ENCODE data around the gene ZNF808.
"Not testable (repeated sequence)": the region's sequence is repeated elsewhere in the genome, so short reads cannot be mapped to it uniquely, and the experiment has no call there.

ZNF808 gene

DNA sequence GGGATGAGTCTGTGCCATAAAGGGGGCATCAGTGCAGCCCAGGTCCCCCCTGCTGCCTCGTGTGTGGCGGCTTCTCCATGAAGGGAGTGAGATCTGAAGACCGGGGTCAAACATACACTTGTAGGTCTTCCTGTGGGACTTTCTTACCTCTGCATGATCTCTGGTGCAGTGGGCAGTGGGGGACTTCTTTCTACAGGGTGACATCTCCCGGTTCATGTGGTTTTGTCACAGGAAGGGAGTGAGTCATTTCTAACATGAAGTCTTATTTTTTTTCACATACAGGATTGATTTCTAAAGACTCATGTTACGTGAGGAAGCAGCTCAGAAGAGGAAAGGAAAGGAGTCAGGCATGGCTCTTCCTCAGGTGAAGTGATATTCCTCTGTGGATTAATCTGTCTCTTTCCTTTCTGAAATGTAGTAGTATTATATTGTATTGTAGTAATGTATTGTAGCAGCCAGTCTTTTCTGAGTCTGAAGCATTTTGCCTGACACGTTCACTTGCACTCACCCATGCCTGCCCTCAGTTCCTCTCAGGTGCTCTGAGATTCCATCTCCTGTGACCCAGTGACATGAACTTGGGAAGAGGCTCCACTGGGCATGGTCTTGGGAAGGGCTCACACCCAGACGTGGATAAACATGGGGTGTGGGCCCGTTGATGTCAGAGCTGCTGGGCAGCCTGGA lies 15.7 kb downstream of the ZNF808 start:
- no peaks in the 10 kb centered on the region for H3K4me1 ChIP-seq
- H3K9me3 ChIP-seq = no peaks in the 10 kb centered on the region
- in situ Hi-C loops (cut with MboI; ENCODE audit: low sequenced_read_pairs) = no loop called here
- no peak overlapping the region for H3K4me3 ChIP-seq
- H3K27me3 ChIP-seq (ENCODE audit: low read depth) = no peaks in the 10 kb centered on the region
- peaks cover 3% of the 10 kb centered on the region for H3K36me3 ChIP-seq (replicated peaks)
- no peak for DNase-seq (ENCODE audit: low spot score in 2 of 2)

DNA sequence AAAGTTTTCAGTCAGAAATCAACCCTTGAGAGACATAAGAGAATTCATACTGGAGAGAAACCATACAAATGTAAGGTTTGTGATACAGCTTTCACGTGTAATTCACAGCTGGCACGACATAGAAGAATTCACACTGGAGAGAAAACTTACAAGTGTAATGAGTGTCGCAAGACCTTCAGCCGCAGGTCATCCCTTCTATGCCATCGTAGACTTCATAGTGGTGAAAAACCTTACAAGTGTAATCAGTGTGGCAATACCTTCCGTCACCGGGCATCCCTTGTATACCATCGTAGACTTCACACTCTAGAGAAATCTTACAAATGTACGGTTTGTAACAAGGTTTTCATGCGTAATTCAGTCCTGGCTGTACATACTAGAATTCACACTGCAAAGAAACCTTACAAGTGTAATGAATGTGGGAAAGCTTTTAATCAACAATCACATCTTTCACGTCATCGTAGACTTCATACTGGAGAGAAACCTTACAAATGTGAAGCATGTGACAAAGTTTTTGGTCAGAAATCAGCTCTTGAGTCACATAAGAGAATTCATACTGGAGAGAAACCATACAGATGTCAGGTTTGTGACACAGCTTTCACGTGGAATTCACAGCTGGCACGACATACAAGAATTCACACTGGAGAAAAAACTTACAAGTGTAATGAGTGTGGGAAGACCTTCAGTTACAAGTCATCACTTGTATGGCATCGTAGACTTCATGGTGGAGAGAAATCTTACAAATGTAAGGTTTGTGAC lies 26.9 kb downstream of the ZNF808 start:
- Histone ChIP-seq H3K36me3 (replicated peaks) (peaks cover 33% of the 10 kb centered on the region), H3K4me3 (no peak overlapping the region), H3K4me1 (no peaks in the 10 kb centered on the region), H3K27me3 (ENCODE audit: low read depth) (no peaks in the 10 kb centered on the region), H3K9me3 (peaks cover 9% of the 10 kb centered on the region; the same call in 1 of the 2 replicates)
- no peak for DNase-seq (ENCODE audit: low spot score in 2 of 2)
- in situ Hi-C loops (cut with MboI; ENCODE audit: low sequenced_read_pairs) = no loop called here

DNA sequence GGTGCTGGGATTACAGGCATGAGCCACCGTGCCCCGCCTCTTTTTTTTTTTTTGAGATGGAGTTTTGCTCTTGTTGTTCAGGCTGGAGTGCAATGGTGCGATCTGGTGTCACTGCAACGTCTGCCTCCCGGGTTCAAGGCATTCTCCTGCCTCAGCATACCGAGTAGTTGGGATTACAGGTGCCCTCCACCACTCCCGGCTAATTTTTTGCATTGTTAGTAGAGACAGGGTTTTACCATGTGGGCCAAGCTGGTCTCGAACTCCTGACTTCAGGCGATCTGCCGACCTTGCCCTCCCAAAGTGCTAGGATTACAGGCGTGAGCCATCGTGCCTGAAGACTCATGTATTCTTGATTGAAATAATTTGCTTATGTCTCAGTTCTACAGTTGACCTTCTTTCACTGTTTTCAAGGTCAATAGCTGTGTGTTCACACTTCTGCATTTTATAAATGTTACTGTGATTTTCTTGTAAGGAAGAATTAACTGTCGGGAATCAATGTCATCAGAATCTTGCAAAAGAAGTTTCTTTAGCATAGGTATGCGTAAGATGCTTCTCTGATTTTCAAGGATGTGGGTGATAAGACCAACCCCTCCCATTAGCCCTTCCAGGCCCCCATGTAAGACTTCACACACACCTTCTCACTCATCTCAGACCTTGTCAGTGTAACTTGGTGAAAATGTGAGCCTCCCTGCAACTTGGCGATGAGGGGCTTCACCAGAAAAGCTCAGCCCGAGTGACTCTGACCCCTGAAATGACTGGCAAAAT lies 29.9 kb downstream of the ZNF808 start:
- in situ Hi-C loops (cut with MboI; ENCODE audit: low sequenced_read_pairs) = no loop called here
- Histone ChIP-seq H3K9me3 (peaks cover 12% of the 10 kb centered on the region; the same call in 1 of the 2 replicates), H3K4me3 (no peak overlapping the region), H3K27me3 (ENCODE audit: low read depth) (no peaks in the 10 kb centered on the region), H3K4me1 (no peaks in the 10 kb centered on the region), H3K36me3 (replicated peaks) (peaks cover 28% of the 10 kb centered on the region)
- DNase-seq (ENCODE audit: low spot score in 2 of 2) = no peak

DNA sequence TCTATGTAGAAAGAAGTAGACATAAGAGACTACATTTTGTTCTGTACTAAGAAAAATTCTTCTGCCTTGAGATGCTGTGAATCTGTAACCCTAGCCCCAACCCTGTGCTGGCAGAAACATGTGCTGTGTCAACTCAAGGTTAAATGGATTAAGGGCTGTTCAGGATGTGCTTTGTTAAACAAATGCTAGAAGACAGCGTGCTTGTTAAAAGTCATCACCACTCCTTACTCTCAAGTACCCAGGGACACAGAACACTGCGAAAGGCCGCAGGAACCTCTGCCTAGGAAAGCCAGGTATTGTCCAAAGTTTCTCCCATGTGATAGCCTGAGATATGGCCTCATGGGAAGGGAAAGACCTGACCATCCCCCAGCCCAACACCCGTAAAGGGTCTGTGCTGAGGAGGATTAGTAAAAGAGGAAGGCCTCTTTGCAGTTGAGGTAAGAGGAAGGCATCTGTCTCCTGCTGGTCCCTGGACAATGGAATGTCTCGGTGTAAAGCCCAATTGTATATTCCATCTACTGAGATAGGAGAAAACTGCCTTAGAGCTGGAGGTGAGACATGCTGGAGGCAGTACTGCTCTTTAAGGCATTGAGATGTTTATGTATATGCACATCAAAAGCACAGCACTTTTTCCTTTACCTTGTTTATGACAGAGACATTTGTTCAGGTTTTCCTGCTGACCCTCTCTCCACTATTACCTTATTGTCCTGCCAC lies 31.4 kb downstream of the ZNF808 start:
- peaks cover 17% of the 10 kb centered on the region for H3K36me3 ChIP-seq (replicated peaks)
- peaks cover 19% of the 10 kb centered on the region; the same call in 1 of the 2 replicates for H3K9me3 ChIP-seq
- in situ Hi-C loops (cut with MboI; ENCODE audit: low sequenced_read_pairs) = not testable (repeated sequence)

GRCh38 chr19:52561611-52562010 lies 34.1 kb downstream of the ZNF808 start:
- H3K4me3 ChIP-seq; H3K36me3 ChIP-seq (replicated peaks); in situ Hi-C loops (cut with MboI; ENCODE audit: low sequenced_read_pairs); H3K4me1 ChIP-seq; DNase-seq (ENCODE audit: low spot score in 2 of 2); H3K27me3 ChIP-seq (ENCODE audit: low read depth): not testable (repeated sequence)
- H3K9me3 ChIP-seq = peaks cover 13% of the 10 kb centered on the region; the same call in 1 of the 2 replicates

More for the DNA sequence above, 31.4 kb downstream of the ZNF808 start:
- not testable (repeated sequence) for H3K27me3 ChIP-seq (ENCODE audit: low read depth); DNase-seq (ENCODE audit: low spot score in 2 of 2); H3K4me1 ChIP-seq; H3K4me3 ChIP-seq

DNA sequence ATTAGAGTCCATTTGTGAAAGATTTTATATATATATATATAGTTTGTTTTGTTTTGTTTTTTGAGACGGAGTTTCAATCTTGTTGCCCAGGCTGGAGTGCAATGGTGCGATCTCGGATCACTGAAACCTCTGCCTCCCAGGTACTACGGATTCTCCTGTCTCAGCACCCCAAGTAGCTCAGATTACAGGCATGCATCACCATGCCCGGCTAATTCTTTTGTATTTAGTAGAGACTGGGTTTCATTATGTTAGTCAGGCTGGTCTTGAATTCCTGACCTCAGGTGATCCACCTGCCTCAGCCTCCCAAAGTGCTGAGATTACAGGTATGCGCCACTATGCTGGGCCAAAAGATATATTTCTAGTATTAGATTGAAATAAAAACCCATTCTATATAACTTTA lies 38.7 kb downstream of the ZNF808 start:
- in situ Hi-C loops (cut with MboI; ENCODE audit: low sequenced_read_pairs) = no loop called here
- Histone ChIP-seq H3K36me3 (replicated peaks) (no peaks in the 10 kb centered on the region), H3K4me3 (no peak overlapping the region), H3K9me3 (peaks cover 10% of the 10 kb centered on the region; the same call in 1 of the 2 replicates), H3K27me3 (ENCODE audit: low read depth) (no peaks in the 10 kb centered on the region), H3K4me1 (no peaks in the 10 kb centered on the region)
- DNase-seq (ENCODE audit: low spot score in 2 of 2) = no peak

- H3K4me3 ChIP-seq = no peak overlapping the region
- DNase-seq (ENCODE audit: low spot score in 2 of 2) = no peak
- no peaks in the 10 kb centered on the region for H3K27me3 ChIP-seq (ENCODE audit: low read depth)
- in situ Hi-C loops (cut with MboI; ENCODE audit: low sequenced_read_pairs) = no loop called here
- no peaks in the 10 kb centered on the region for H3K36me3 ChIP-seq (replicated peaks)
- H3K4me1 ChIP-seq = no peaks in the 10 kb centered on the region
- H3K9me3 ChIP-seq = peaks cover 10% of the 10 kb centered on the region; the same call in 1 of the 2 replicates
Measured at GRCh38 chr19:52566588-52566987, 39.1 kb downstream of the ZNF808 start.

DNA sequence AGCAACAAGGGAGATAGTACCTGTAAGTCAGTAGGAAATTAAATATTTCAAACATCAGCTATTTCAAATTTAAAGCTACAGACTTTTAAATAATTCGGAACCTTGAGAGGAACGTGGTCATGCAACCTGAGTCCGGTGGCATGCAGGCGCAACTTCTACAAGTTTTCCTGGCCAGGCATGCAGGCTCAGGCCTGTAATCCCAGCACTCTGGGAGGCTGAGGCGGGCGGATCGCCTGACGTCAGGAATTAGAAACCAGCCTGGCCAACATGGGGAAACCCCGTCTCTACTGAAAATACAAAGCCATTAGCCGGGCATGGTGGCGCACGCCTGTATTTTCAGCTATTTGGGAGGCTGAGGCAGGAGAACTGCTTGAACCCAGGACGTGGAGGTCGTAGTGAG lies 40.5 kb downstream of the ZNF808 start:
- Histone ChIP-seq H3K4me3 (no peak overlapping the region), H3K27me3 (ENCODE audit: low read depth) (no peaks in the 10 kb centered on the region), H3K4me1 (no peaks in the 10 kb centered on the region), H3K36me3 (replicated peaks) (no peaks in the 10 kb centered on the region), H3K9me3 (peaks cover 9% of the 10 kb centered on the region; the same call in 1 of the 2 replicates)
- DNase-seq (ENCODE audit: low spot score in 2 of 2) = no peak
- in situ Hi-C loops (cut with MboI; ENCODE audit: low sequenced_read_pairs) = no loop called here

DNA sequence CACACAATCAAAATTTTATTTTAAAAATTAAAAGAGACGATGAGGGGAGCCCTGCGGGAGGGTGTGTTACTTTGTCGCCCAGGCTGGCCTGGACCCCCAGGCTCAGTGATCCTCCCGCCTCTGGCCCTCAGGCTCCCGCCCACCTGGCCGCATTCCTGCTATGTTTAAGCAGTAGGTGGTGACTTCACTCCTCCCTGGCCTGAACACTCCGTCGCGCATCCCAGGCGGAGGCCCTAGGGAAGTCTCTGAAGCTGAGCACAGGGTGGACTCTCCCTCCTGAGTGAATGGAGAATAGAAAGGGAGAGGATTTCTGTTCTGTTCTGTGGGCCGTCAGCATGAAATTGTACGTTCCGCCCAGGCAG lies 42.2 kb downstream of the ZNF808 start:
- not testable (repeated sequence) for H3K36me3 ChIP-seq (replicated peaks)

GRCh38 chr19:52570000-52570861 lies 42.8 kb downstream of the ZNF808 start, which contains the start of gene ZNF701:
Gene ZNF701, plus strand, starts transcription at chr19:52570287. Its CDS starts 3,861 bp downstream, at chr19:52574148.
- in situ Hi-C loops (cut with MboI; ENCODE audit: low sequenced_read_pairs) = no loop called here
- DNase-seq (ENCODE audit: low spot score in 2 of 2) = peak in 1 of 2 experiments; percentile 32
- Histone ChIP-seq H3K9me3 (no peaks in the 10 kb centered on the region), H3K4me1 (no peaks in the 10 kb centered on the region), H3K36me3 (replicated peaks) (no peaks in the 10 kb centered on the region), H3K27me3 (ENCODE audit: low read depth) (no peaks in the 10 kb centered on the region), H3K4me3 (no peak within 1 kb of the TSS)

More for the DNA sequence above, 42.2 kb downstream of the ZNF808 start:
- H3K4me1 ChIP-seq; in situ Hi-C loops (cut with MboI; ENCODE audit: low sequenced_read_pairs); DNase-seq (ENCODE audit: low spot score in 2 of 2); H3K9me3 ChIP-seq; H3K4me3 ChIP-seq; H3K27me3 ChIP-seq (ENCODE audit: low read depth): not testable (repeated sequence)

DNA sequence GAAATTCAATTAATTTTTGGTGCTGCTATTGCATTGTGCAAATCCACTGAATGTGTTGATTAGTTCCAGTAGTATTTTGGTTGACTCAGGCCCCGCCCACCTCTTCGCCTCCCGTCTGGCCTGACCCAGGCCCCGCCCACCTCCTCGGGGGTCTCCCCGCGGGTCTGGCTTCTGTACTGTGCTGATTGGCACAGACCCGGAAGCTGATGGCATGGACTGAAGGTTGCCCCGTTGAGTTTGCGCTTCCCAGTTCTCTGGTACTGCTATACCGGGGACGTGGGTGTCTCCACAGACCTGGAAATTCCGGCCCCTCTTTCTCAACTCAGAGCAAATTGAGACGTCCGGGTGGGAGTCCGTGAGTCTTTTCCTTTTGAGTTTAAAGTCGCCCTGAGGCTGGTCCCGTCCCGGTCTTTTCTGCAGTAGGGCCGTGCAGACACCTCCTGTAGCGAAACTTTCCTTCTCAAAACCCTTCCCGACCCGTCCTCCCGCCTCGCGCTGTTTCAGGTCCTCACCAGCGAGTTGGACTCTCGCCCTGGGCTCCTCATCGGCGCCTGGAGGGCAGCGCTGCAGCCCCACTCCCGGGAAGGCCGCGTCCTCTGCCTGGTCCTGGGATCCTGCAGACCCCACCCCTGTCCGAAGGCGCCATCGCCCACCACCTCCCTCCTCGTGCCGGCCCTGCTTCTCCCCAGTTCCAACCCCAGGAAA lies 57.4 kb downstream of the ZNF808 start:
- Histone ChIP-seq H3K9me3 (no peaks in the 10 kb centered on the region), H3K27me3 (ENCODE audit: low read depth) (no peaks in the 10 kb centered on the region), H3K4me3 (no peak overlapping the region), H3K36me3 (replicated peaks) (no peaks in the 10 kb centered on the region), H3K4me1 (no peaks in the 10 kb centered on the region)
- no peak for DNase-seq (ENCODE audit: low spot score in 2 of 2)
- in situ Hi-C loops (cut with MboI; ENCODE audit: low sequenced_read_pairs) = no loop called here

DNA sequence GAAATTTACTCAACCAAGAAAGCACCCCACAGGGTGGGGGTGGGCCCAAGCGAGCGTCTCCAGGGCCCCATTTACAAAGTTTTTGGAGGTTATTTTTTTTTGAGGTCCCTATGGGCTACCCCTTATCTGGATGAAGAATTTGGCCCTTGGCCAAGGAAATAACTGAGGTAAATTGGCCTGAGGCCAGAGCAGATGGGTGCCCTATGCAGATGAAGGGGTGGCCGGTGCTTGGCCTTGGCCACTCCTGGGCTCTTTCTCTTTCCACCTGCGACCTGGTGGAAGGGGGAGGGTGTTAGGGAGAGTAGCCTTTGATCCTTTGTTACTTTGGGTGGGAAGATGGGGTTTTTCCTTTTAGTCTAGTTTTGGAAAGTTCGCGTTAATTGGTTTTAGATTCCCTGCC lies 58.1 kb downstream of the ZNF808 start:
- no peak for DNase-seq (ENCODE audit: low spot score in 2 of 2)
- H3K9me3 ChIP-seq = no peaks in the 10 kb centered on the region
- no peaks in the 10 kb centered on the region for H3K27me3 ChIP-seq (ENCODE audit: low read depth)
- no peak overlapping the region for H3K4me3 ChIP-seq
- H3K36me3 ChIP-seq (replicated peaks) = no peaks in the 10 kb centered on the region
- no peaks in the 10 kb centered on the region for H3K4me1 ChIP-seq
- in situ Hi-C loops (cut with MboI; ENCODE audit: low sequenced_read_pairs) = no loop called here

Measured in HAP-1 (cell line).